ENCODE results near the gene CT47A1.

DNA sequence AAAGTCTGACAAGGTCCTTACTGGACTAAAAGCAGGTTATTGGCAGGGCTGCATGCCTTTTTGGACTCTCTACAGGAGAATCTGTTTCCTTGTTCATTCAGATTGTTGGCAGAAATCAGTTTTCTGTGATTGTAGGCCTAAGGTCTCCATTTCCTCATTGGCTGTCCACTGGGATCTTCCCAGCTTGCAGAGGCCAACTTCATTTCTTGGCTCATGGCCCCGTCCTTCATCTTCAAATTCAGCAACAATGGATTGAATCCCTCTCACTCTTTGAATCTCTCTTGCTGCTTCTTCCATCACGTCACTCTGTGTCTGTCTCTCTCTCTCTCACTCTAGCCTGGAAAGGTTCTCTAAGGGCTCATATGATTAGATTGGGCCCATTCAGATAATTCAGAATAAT is 47.0 kb upstream of the CT47A1 start:
- TF ChIP-seq, protein P1, sequence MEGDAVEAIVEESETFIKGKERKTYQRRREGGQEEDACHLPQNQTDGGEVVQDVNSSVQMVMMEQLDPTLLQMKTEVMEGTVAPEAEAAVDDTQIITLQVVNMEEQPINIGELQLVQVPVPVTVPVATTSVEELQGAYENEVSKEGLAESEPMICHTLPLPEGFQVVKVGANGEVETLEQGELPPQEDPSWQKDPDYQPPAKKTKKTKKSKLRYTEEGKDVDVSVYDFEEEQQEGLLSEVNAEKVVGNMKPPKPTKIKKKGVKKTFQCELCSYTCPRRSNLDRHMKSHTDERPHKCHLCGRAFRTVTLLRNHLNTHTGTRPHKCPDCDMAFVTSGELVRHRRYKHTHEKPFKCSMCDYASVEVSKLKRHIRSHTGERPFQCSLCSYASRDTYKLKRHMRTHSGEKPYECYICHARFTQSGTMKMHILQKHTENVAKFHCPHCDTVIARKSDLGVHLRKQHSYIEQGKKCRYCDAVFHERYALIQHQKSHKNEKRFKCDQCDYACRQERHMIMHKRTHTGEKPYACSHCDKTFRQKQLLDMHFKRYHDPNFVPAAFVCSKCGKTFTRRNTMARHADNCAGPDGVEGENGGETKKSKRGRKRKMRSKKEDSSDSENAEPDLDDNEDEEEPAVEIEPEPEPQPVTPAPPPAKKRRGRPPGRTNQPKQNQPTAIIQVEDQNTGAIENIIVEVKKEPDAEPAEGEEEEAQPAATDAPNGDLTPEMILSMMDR (IDR thresholded peaks at IDR 0.05) = no peak
- TF ChIP-seq EZH2 (IDR thresholded peaks at IDR 0.05; ENCODE audit: borderline replicate concordance, insufficient read depth, low read depth, low read length, poor library complexity, severe bottlenecking) = no peak

Measured in B cell (primary cell).